H1 (cell line): ENCODE data around the gene HACD2.

ENCODE experiments used
- ATF3 ChIP-seq: IDR thresholded peaks from 2 replicates; pipeline ENCODE4 v1.6.1; 2011; ENCODE audit warnings: low read depth, mild to moderate bottlenecking, low read length; ENCODE audit not compliant: insufficient read depth
- CREB1 ChIP-seq: IDR thresholded peaks from 2 replicates; pipeline ENCODE4 v1.6.1; 2012; ENCODE audit warnings: inconsistent platforms
- CTCF ChIP-seq, 3 experiments: IDR thresholded peaks; 1 replicate in 2 of 3; 2 replicates in 1 of 3; pipeline versions ENCODE4 v1.5.1 to v1.6.1; 2011; ENCODE audit warnings: low read length in 3 of 3, mild to moderate bottlenecking in 3 of 3, inconsistent platforms in 2 of 3, low read depth in 1 of 3, moderate library complexity in 1 of 3; ENCODE audit not compliant: insufficient read depth in 1 of 3; ENCODE audit errors: control extremely low read depth in 1 of 3
- EP300 ChIP-seq, 2 experiments: IDR thresholded peaks; 1 replicate in 1 of 2; 2 replicates in 1 of 2; pipeline ENCODE4 v1.6.1; 2011 to 2012; ENCODE audit warnings: low read depth in 2 of 2, low read length in 2 of 2, mild to moderate bottlenecking in 2 of 2, borderline replicate concordance in 1 of 2, inconsistent platforms in 1 of 2, moderate library complexity in 1 of 2
- EZH2 ChIP-seq: fragments of 200-600 bp; sonication (generic); IDR thresholded peaks from 2 replicates; pipeline ENCODE4 v1.7.1; 2012; ENCODE audit warnings: low read depth, mild to moderate bottlenecking, moderate library complexity, low read length, inconsistent platforms; ENCODE audit not compliant: severe bottlenecking
- GTF2F1 ChIP-seq: IDR thresholded peaks from 2 replicates; pipeline ENCODE4 v1.6.1; 2012; ENCODE audit warnings: low read depth, low read length, improper control_type of control experiment, borderline replicate concordance
- POLR2A ChIP-seq, 2 experiments: IDR thresholded peaks; 1 replicate in 1 of 2; 2 replicates in 1 of 2; pipeline ENCODE4 v1.6.1; 2011; ENCODE audit warnings: low read depth in 2 of 2, low read length in 2 of 2, mild to moderate bottlenecking in 2 of 2; ENCODE audit errors: control extremely low read depth in 1 of 2
- POLR2AphosphoS5 ChIP-seq: IDR thresholded peaks from 2 replicates; pipeline ENCODE4 v1.6.1; 2011; ENCODE audit warnings: low read depth, low read length
- RAD21 ChIP-seq, 2 experiments: IDR thresholded peaks in 1 of 2; conservative IDR thresholded peaks in 1 of 2; 2 replicates each; pipeline ENCODE4 v1.6.1; 2011; ENCODE audit warnings: low read depth in 2 of 2, low read length in 2 of 2, improper control_type of control experiment in 1 of 2, inconsistent platforms in 1 of 2, mild to moderate bottlenecking in 1 of 2, moderate library complexity in 1 of 2
- RXRA ChIP-seq: IDR thresholded peaks from 2 replicates; pipeline ENCODE4 v1.6.1; 2011; ENCODE audit warnings: low read depth, mild to moderate bottlenecking, low read length, moderate library complexity; ENCODE audit not compliant: insufficient read depth
- SIN3A ChIP-seq, 2 experiments: IDR thresholded peaks in 1 of 2; conservative IDR thresholded peaks in 1 of 2; 2 replicates each; pipeline ENCODE4 v1.6.1; 2011 to 2012; ENCODE audit warnings: low read length in 2 of 2, improper control_type of control experiment in 1 of 2, low read depth in 1 of 2, mild to moderate bottlenecking in 1 of 2
- SRF ChIP-seq: IDR thresholded peaks from 2 replicates; pipeline ENCODE4 v1.6.1; 2011; ENCODE audit warnings: mild to moderate bottlenecking, low read depth, low read length, moderate library complexity

DNA sequence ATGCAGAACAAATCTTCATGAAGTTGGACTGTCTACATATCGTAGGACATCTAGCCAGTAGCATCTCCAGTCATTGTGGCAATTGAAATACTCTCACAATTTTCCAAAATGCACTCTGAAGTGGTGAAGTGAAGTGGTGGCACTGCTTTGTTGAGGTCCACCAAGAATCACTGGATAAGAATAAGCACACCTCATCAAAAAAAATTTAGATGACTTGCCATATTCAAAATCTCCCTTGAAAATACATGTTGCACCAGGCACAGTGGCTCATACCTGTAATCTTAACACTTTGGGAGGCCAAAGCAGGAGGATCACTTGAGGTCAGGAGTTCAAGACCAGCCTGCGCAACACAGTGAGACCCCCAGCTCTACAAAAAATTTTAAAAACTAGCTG is 12.9 kb downstream of the HACD2 start:
- TF ChIP-seq POLR2A (IDR thresholded peaks at IDR 0.05; ENCODE audit: control extremely low read depth in 1 of 2, low read depth in 2 of 2, low read length in 2 of 2) (no peak), SIN3A (conservative IDR thresholded peaks at IDR 0.05 in 1 of 2, IDR thresholded peaks at IDR 0.05 in 1 of 2; ENCODE audit: low read depth in 1 of 2, low read length in 2 of 2) (no peak), RAD21 (IDR thresholded peaks at IDR 0.05 in 1 of 2, conservative IDR thresholded peaks at IDR 0.05 in 1 of 2; ENCODE audit: low read depth in 2 of 2, low read length in 2 of 2) (no peak), EP300 (IDR thresholded peaks at IDR 0.05; ENCODE audit: borderline replicate concordance in 1 of 2, low read depth in 2 of 2, low read length in 2 of 2) (no peak), GTF2F1 (no peak), POLR2AphosphoS5 (no peak), CTCF (IDR thresholded peaks at IDR 0.05; ENCODE audit: control extremely low read depth in 1 of 3, insufficient read depth in 1 of 3, low read depth in 1 of 3, low read length in 3 of 3) (no peak), EZH2 (no peak), ATF3 (no peak), CREB1 (no peak), RXRA (no peak), SRF (no peak)
